NT2/D1 (cell line): Measurements from ENCODE around the gene SMG1.

Experiments
- SUZ12 ChIP-seq: IDR thresholded peaks from 2 replicates; pipeline ENCODE4 v1.6.1; 2011; ENCODE audit not compliant: insufficient read length, insufficient read depth; ENCODE audit errors: extremely low read depth
- ZNF274 ChIP-seq: IDR thresholded peaks from 2 replicates; pipeline ENCODE4 v1.6.1; 2011; ENCODE audit warnings: mild to moderate bottlenecking, low read depth, low read length

DNA sequence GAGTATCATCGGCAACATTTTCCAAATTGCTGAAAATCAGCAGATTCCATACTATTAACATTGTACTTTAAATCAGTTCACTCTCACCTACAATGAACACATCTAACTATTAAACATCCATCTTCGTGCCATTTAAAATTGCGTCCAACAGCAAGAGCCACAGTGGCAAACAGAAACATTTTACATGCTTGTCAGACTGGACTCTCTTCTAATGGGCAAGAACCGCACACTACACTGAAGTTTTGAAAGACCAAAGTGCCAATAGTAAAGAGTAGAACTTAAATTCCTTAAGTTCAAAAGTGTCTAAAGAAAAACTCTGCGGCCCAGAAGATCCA is 136.7 kb downstream of the SMG1 start:
- TF ChIP-seq ZNF274 (no peak), SUZ12 (no peak)
